Smooth muscle cell (in vitro differentiated cells): Measurements from ENCODE around the gene PARK7. TPM values are rescaled to one million over a fixed set of nuclear protein-coding genes. Genes with fewer than 3 reads are reported as not detected.
A peak's percentile ranks its signal among the peaks of the same experiment; 100 is the strongest.
"Not testable (repeated sequence)": the region's sequence is repeated elsewhere in the genome, so short reads cannot be mapped to it uniquely, and the experiment has no call there.

Experiments used
- DNase-seq: peaks from one replicate; lab custom pipeline; 2025; ENCODE audit not compliant: unreplicated experiment; lab: John Stamatoyannopoulos, UW
- H2AFZ ChIP-seq: fragments of 200-600 bp; sonication (generic); 2 replicates; pipeline ENCODE4 v1.6.0; 2016; ENCODE audit warnings: antibody characterized with exemption, low read depth, mild to moderate bottlenecking
- H3F3A ChIP-seq: fragments of 200-600 bp; sonication (generic); 2 replicates; pipeline ENCODE4 v1.6.0; 2017; ENCODE audit warnings: antibody characterized with exemption, low read depth
- H3K27ac ChIP-seq: fragments of 200-600 bp; sonication (generic); 2 replicates; pipeline ENCODE4 v1.5.1; 2016; ENCODE audit warnings: low read depth, mild to moderate bottlenecking
- H3K27me3 ChIP-seq: fragments of 200-600 bp; sonication (generic); 2 replicates; pipeline ENCODE4 v1.6.1; 2016; ENCODE audit warnings: low read depth, mild to moderate bottlenecking
- H3K36me3 ChIP-seq: fragments of 200-600 bp; sonication (generic); 2 replicates; pipeline ENCODE4 v1.5.1; 2016; ENCODE audit warnings: low read depth
- H3K4me1 ChIP-seq: fragments of 200-600 bp; sonication (generic); 2 replicates; pipeline ENCODE4 v1.5.1; 2016; ENCODE audit warnings: low read depth
- H3K4me2 ChIP-seq: fragments of 200-600 bp; sonication (generic); 2 replicates; pipeline ENCODE4 v1.6.0; 2016; ENCODE audit warnings: mild to moderate bottlenecking
- H3K4me3 ChIP-seq: fragments of 200-600 bp; sonication (generic); 2 replicates; pipeline ENCODE4 v1.5.1; 2016; ENCODE audit warnings: mild to moderate bottlenecking
- H3K79me2 ChIP-seq: fragments of 200-600 bp; sonication (generic); 2 replicates; pipeline ENCODE4 v1.6.0; 2016; ENCODE audit warnings: low read depth, mild to moderate bottlenecking
- H3K9ac ChIP-seq: fragments of 200-600 bp; sonication (generic); 2 replicates; pipeline ENCODE4 v1.6.0; 2016; ENCODE audit warnings: low read depth
- H3K9me3 ChIP-seq: fragments of 200-600 bp; sonication (generic); replicated peaks from 2 replicates; pipeline ENCODE4 v1.5.1; 2016; ENCODE audit warnings: low read depth
- H4K20me1 ChIP-seq: fragments of 200-600 bp; sonication (generic); 2 replicates; pipeline ENCODE4 v1.6.0; 2016; ENCODE audit warnings: low read depth
- WGBS: methylation state at CpG from one replicate; pipeline ENCODE4 v1.1.7; 2016; ENCODE audit warnings: low lambda C conversion rate; 5-methylcytosine and 5-hydroxymethylcytosine counted together
- polyA plus RNA-seq: library from polyadenylated mRNA; unstranded; fragments of >200 nt; fragmentation: Nextera tagmentation; extraction: Ambion mirVana; gene quantifications from 2 replicates; pipeline ENCODE4 v1.2.1, GENCODE V29; 2016
- total RNA-seq: library from RNA; depleted of rRNA; stranded (reverse); fragments of >200 nt; gene quantifications from 2 replicates; pipeline ENCODE4 v1.2.3, GENCODE V29; 2014
- TF ChIP-seq, protein P1 (sequence below): fragments of 200-600 bp; sonication (generic); IDR thresholded peaks from 2 replicates; pipeline ENCODE4 v1.5.1; 2017; ENCODE audit warnings: borderline replicate concordance, mild to moderate bottlenecking, antibody characterized with exemption; ENCODE audit not compliant: insufficient read depth, poor library complexity, severe bottlenecking

Gene PARK7
- total and polyA plus RNA-seq, 2 experiments from 2014 or later: 179 to 461 TPM

- peaks cover 8% of the 10 kb centered on the region for H3F3A ChIP-seq
- H2AFZ ChIP-seq: no peak overlapping the region
- H3K9ac ChIP-seq: no peak overlapping the region
- no peak overlapping the region for H3K27ac ChIP-seq
- no peaks in the 10 kb centered on the region for H3K27me3 ChIP-seq
- H3K9me3 ChIP-seq: no peaks in the 10 kb centered on the region
- peaks cover 4% of the 10 kb centered on the region for H3K4me1 ChIP-seq
- TF ChIP-seq, protein P1, sequence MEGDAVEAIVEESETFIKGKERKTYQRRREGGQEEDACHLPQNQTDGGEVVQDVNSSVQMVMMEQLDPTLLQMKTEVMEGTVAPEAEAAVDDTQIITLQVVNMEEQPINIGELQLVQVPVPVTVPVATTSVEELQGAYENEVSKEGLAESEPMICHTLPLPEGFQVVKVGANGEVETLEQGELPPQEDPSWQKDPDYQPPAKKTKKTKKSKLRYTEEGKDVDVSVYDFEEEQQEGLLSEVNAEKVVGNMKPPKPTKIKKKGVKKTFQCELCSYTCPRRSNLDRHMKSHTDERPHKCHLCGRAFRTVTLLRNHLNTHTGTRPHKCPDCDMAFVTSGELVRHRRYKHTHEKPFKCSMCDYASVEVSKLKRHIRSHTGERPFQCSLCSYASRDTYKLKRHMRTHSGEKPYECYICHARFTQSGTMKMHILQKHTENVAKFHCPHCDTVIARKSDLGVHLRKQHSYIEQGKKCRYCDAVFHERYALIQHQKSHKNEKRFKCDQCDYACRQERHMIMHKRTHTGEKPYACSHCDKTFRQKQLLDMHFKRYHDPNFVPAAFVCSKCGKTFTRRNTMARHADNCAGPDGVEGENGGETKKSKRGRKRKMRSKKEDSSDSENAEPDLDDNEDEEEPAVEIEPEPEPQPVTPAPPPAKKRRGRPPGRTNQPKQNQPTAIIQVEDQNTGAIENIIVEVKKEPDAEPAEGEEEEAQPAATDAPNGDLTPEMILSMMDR: no peak
- no peaks in the 10 kb centered on the region for H4K20me1 ChIP-seq
- no peaks in the 10 kb centered on the region for H3K79me2 ChIP-seq
- peak overlapping the region; percentile 77 for H3K4me2 ChIP-seq
- DNase-seq: peak; percentile 12
- WGBS: 15% methylated on average over 33 of the region's 40 CpGs
- peak overlapping the region; percentile 17 for H3K4me3 ChIP-seq
- H3K36me3 ChIP-seq: no peaks in the 10 kb centered on the region
These were observed 19.1 kb upstream of the PARK7 start for GRCh38 chr1:7942214-7942921.

- no peak overlapping the region for H3K9ac ChIP-seq
- no peak overlapping the region for H3K4me3 ChIP-seq
- H3K9me3 ChIP-seq: no peaks in the 10 kb centered on the region
- WGBS: 42% methylated on average over 2 of the region's 2 CpGs
- H3K79me2 ChIP-seq: no peaks in the 10 kb centered on the region
- TF ChIP-seq, protein P1: no peak
- no peaks in the 10 kb centered on the region for H3K27me3 ChIP-seq
- peaks cover 8% of the 10 kb centered on the region for H3F3A ChIP-seq
- H3K27ac ChIP-seq: no peak overlapping the region
- H3K4me2 ChIP-seq: peak overlapping the region; percentile 8
- peaks cover 4% of the 10 kb centered on the region for H3K4me1 ChIP-seq
- H3K36me3 ChIP-seq: no peaks in the 10 kb centered on the region
- no peak overlapping the region for H2AFZ ChIP-seq
- no peaks in the 10 kb centered on the region for H4K20me1 ChIP-seq
- no peak for DNase-seq
These were observed 18.3 kb upstream of the PARK7 start for GRCh38 chr1:7943251-7943650.

- Histone ChIP-seq H3K27ac (no peak overlapping the region), H3K4me3 (no peak overlapping the region), H3K9ac (no peak overlapping the region), H3K36me3 (no peaks in the 10 kb centered on the region), H2AFZ (no peak overlapping the region), H3K9me3 (no peaks in the 10 kb centered on the region), H3F3A (no peaks in the 10 kb centered on the region), H4K20me1 (no peaks in the 10 kb centered on the region), H3K79me2 (no peaks in the 10 kb centered on the region), H3K4me2 (no peak overlapping the region), H3K27me3 (no peaks in the 10 kb centered on the region), H3K4me1 (no peaks in the 10 kb centered on the region)
- TF ChIP-seq, protein P1: no peak
- 25% methylated on average over 5 of the region's 5 CpGs for WGBS
- no peak for DNase-seq
These were observed 12.6 kb upstream of the PARK7 start for GRCh38 chr1:7948960-7949359.

DNA sequence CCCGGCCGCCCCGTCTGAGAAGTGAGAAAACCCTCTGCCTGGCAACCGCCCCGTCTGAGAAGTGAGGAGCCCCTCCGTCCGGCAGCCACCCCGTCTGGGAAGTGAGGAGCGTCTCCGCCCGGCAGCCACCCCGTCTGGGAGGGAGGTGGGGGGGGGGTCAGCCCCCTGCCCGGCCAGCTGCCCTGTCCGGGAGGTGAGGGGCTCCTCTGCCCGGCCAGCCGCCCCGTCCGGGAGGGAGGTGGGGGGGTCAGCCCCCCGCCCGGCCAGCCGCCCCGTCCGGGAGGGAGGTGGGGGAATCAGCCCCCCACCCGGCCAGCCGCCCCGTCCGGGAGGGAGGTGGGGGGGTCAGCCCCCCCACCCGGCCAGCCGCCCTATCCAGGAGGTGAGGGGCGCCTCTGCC is 8.7 kb upstream of the PARK7 start:
- not testable (repeated sequence) for H3K27ac ChIP-seq, H3F3A ChIP-seq, H4K20me1 ChIP-seq, H3K4me1 ChIP-seq, H3K4me2 ChIP-seq, H2AFZ ChIP-seq, H3K9ac ChIP-seq, H3K4me3 ChIP-seq, H3K9me3 ChIP-seq, H3K27me3 ChIP-seq, DNase-seq, H3K79me2 ChIP-seq, H3K36me3 ChIP-seq
- WGBS: 93% methylated on average over 3 of the region's 30 CpGs
